C1 segment of cervical spinal cord (tissue), 14 donors: Measurements from ENCODE around the gene AGAP1.

Experiments
- DNase-seq, 14 donors: peaks; one replicate each; lab custom pipeline; 2025; lab: John Stamatoyannopoulos, UW

The AGAP1 gene

GRCh38 chr2:236113425-236113824 is 619.6 kb downstream of the AGAP1 start:
- DNase-seq = no peak

- no peak for DNase-seq
Observed at GRCh38 chr2:236113948-236114347, 620.1 kb downstream of the AGAP1 start.

GRCh38 chr2:236114959-236115358 is 621.1 kb downstream of the AGAP1 start:
- no peak for DNase-seq

- DNase-seq = no peak
Observed at GRCh38 chr2:236117401-236117800, 623.6 kb downstream of the AGAP1 start.

- DNase-seq = no peak
Observed at GRCh38 chr2:236117861-236118269, 624.0 kb downstream of the AGAP1 start.

GRCh38 chr2:236119003-236119402 is 625.2 kb downstream of the AGAP1 start:
- no peak for DNase-seq

- DNase-seq = no peak
Observed at GRCh38 chr2:236119476-236119875, 625.6 kb downstream of the AGAP1 start.

- DNase-seq = peak in 2 of 14 donors; percentile 22 to 86
Observed at GRCh38 chr2:236120141-236120601, 626.3 kb downstream of the AGAP1 start.

- no peak for DNase-seq
Observed at GRCh38 chr2:236120829-236121228, 627.0 kb downstream of the AGAP1 start.

GRCh38 chr2:236121546-236121945 is 627.7 kb downstream of the AGAP1 start:
- DNase-seq = no peak

GRCh38 chr2:236122236-236122635 is 628.4 kb downstream of the AGAP1 start:
- no peak for DNase-seq

GRCh38 chr2:236123716-236124115 is 629.9 kb downstream of the AGAP1 start:
- no peak for DNase-seq

GRCh38 chr2:236124182-236124893 is 630.5 kb downstream of the AGAP1 start:
- no peak for DNase-seq

- no peak for DNase-seq
Observed at GRCh38 chr2:236125541-236125940, 631.7 kb downstream of the AGAP1 start.

GRCh38 chr2:236127010-236127409 is 633.2 kb downstream of the AGAP1 start:
- no peak for DNase-seq

GRCh38 chr2:236128321-236128720 is 634.5 kb downstream of the AGAP1 start:
- no peak for DNase-seq

- DNase-seq = no peak
Observed at GRCh38 chr2:236129935-236130334, 636.1 kb downstream of the AGAP1 start.

GRCh38 chr2:236130349-236130998 is 636.6 kb downstream of the AGAP1 start:
- no peak for DNase-seq

GRCh38 chr2:236131073-236131692 is 637.3 kb downstream of the AGAP1 start:
- DNase-seq = no peak

GRCh38 chr2:236133410-236134012 is 639.7 kb downstream of the AGAP1 start:
- DNase-seq = no peak

GRCh38 chr2:236136538-236136937 is 642.7 kb downstream of the AGAP1 start:
- peak in 4 of 14 donors; percentile 10 to 63 (median 25) for DNase-seq

GRCh38 chr2:236137066-236137465 is 643.2 kb downstream of the AGAP1 start:
- no peak for DNase-seq
